H1 (cell line): ENCODE data around the gene TIMM9. TPM values are rescaled to one million over a fixed set of nuclear protein-coding genes. Genes with fewer than 3 reads are reported as not detected.

Experiments
- ASH2L ChIP-seq: fragments of 200-600, 300-600 bp; sonication (generic); IDR thresholded peaks from one replicate; pipeline ENCODE4 v1.7.1; 2017; ENCODE audit warnings: low read length
- CEBPB ChIP-seq: IDR thresholded peaks from 2 replicates; pipeline ENCODE4 v1.6.1; 2012; ENCODE audit warnings: low read depth, low read length
- CTBP2 ChIP-seq: IDR thresholded peaks from 2 replicates; pipeline ENCODE4 v1.7.0; 2011; ENCODE audit warnings: borderline replicate concordance, mild to moderate bottlenecking, moderate library complexity, mixed read lengths, low read length; ENCODE audit not compliant: insufficient read depth, insufficient read length
- GABPA ChIP-seq: IDR thresholded peaks from 2 replicates; pipeline ENCODE4 v1.6.1; 2011; ENCODE audit warnings: mild to moderate bottlenecking, low read length, moderate library complexity, borderline replicate concordance; ENCODE audit not compliant: insufficient read depth
- NRF1 ChIP-seq: IDR thresholded peaks from 2 replicates; pipeline ENCODE4 v1.6.1; 2011; ENCODE audit warnings: mild to moderate bottlenecking, low read depth, low read length, improper control_type of control experiment
- POLR2AphosphoS5 ChIP-seq: IDR thresholded peaks from 2 replicates; pipeline ENCODE4 v1.6.1; 2011; ENCODE audit warnings: low read depth, low read length
- SP2 ChIP-seq: IDR thresholded peaks from 2 replicates; pipeline ENCODE4 v1.6.1; 2012; ENCODE audit warnings: mild to moderate bottlenecking, low read length, inconsistent platforms
- ZNF274 ChIP-seq: IDR thresholded peaks from 2 replicates; pipeline ENCODE4 v1.7.0; 2012; ENCODE audit warnings: low read length, borderline replicate concordance; ENCODE audit errors: extremely low read depth
- polyA plus RNA-seq, 7 experiments: library from polyadenylated mRNA; depleted of rRNA in 3 of 7; stranded (reverse) in 5 of 7; unstranded in 2 of 7; fragments of >200 nt in 5 of 7; fragments of 200-250 nt in 2 of 7; gene quantifications; 1 replicate in 5 of 7; 2 replicates in 1 of 7; 4 replicates in 1 of 7; pipeline versions ENCODE4 v1.2.1 to v1.2.3, GENCODE V29; 2011 to 2013; ENCODE audit warnings: missing spikeins in 2 of 7, mixed read lengths in 2 of 7
- total RNA-seq: library from RNA; stranded (reverse); fragmentation: NEBNext Ultra II Directional; extraction: Animal tissue kit (Norgen Biotek cat#: 25700); gene quantifications from 2 replicates; pipeline ENCODE4 v1.2.1, GENCODE V29; 2021

Gene TIMM9
- total and polyA plus RNA-seq, 2 of the 8 experiments (the other 6 are each of a cell fraction or from before 2014, with no cell fraction given), result 24.0 to 52.2 TPM

- no peak for TF ChIP-seq CTBP2
- no peak for TF ChIP-seq SP2
- no peak for TF ChIP-seq GABPA
- no peak for TF ChIP-seq NRF1
- no peak for TF ChIP-seq ZNF274
- no peak for TF ChIP-seq POLR2AphosphoS5
- no peak for TF ChIP-seq ASH2L
- no peak for TF ChIP-seq CEBPB
These were observed 50.5 kb downstream of the TIMM9 start (continued) for GRCh38 chr14:58376791-58377190.
